ACC112 (cell line): ENCODE measurements around the gene KIZ.
A peak's percentile ranks its signal among the peaks of the same experiment; 100 is the strongest.

ENCODE experiments used
- H2AFZ ChIP-seq: fragments of 200-600 bp; sonication (generic); one replicate; pipeline ENCODE4 v1.6.0; 2017; ENCODE audit warnings: antibody characterized with exemption, low read length; ENCODE audit not compliant: unreplicated experiment
- H3K27ac ChIP-seq: fragments of 200-600 bp; sonication (generic); 2 replicates; pipeline ENCODE4 v1.5.1; 2014; ENCODE audit warnings: low read depth, mild to moderate bottlenecking, antibody characterized with exemption, low read length, moderate library complexity
- H3K27me3 ChIP-seq: fragments of 200-600 bp; sonication (generic); 2 replicates; pipeline ENCODE4 v1.6.1; 2014; ENCODE audit warnings: mild to moderate bottlenecking, antibody characterized with exemption, low read length, moderate library complexity, mixed read lengths; ENCODE audit not compliant: insufficient read depth
- H3K36me3 ChIP-seq: fragments of 200-600 bp; sonication (generic); 2 replicates; pipeline ENCODE4 v1.6.1; 2016; ENCODE audit warnings: mild to moderate bottlenecking, antibody characterized with exemption, low read length, moderate library complexity, mixed read lengths; ENCODE audit not compliant: insufficient read depth
- H3K4me1 ChIP-seq: fragments of 200-600 bp; sonication (generic); one replicate; pipeline ENCODE4 v1.6.1; 2016; ENCODE audit warnings: low read length, mixed read lengths; ENCODE audit not compliant: insufficient read depth, unreplicated experiment, control insufficient read depth
- H3K4me3 ChIP-seq: fragments of 200-600 bp; sonication (generic); 2 replicates; pipeline ENCODE4 v1.5.1; 2014; ENCODE audit warnings: mild to moderate bottlenecking, low read depth, low read length
- H3K79me2 ChIP-seq: fragments of 200-600 bp; sonication (generic); one replicate; pipeline ENCODE4 v1.6.0; 2016; ENCODE audit warnings: low read length; ENCODE audit not compliant: control insufficient read depth, unreplicated experiment, insufficient read depth

KIZ gene

GRCh38 chr20:21179757-21180156 is 53.9 kb downstream of the KIZ start:
- H3K27me3 ChIP-seq = no peaks in the 10 kb centered on the region
- peaks cover 18% of the 10 kb centered on the region for H3K4me1 ChIP-seq
- no peaks in the 10 kb centered on the region for H3K36me3 ChIP-seq
- H3K27ac ChIP-seq = 0 out of 2 replicates have a peak overlapping the region, but pooled peaks have one; percentile 0
- H3K79me2 ChIP-seq = no peaks in the 10 kb centered on the region
- H3K4me3 ChIP-seq = no peak overlapping the region
- no peak overlapping the region for H2AFZ ChIP-seq

- Histone ChIP-seq H3K4me1 (peaks cover 18% of the 10 kb centered on the region), H2AFZ (no peak overlapping the region), H3K27me3 (no peaks in the 10 kb centered on the region), H3K27ac (no peak overlapping the region), H3K36me3 (no peaks in the 10 kb centered on the region), H3K4me3 (no peak overlapping the region), H3K79me2 (no peaks in the 10 kb centered on the region)
Observed at GRCh38 chr20:21180248-21180647, 54.4 kb downstream of the KIZ start.

- Histone ChIP-seq H3K4me3 (no peak overlapping the region), H3K27ac (no peak overlapping the region), H3K36me3 (no peaks in the 10 kb centered on the region), H3K4me1 (peaks cover 18% of the 10 kb centered on the region), H2AFZ (no peak overlapping the region), H3K79me2 (no peaks in the 10 kb centered on the region), H3K27me3 (no peaks in the 10 kb centered on the region)
Observed at GRCh38 chr20:21181028-21181427, 55.1 kb downstream of the KIZ start.

- Histone ChIP-seq H3K27me3 (no peaks in the 10 kb centered on the region), H3K79me2 (no peaks in the 10 kb centered on the region), H3K27ac (peak overlapping the region; percentile 72), H3K4me3 (no peak overlapping the region), H3K4me1 (peaks cover 18% of the 10 kb centered on the region), H2AFZ (no peak overlapping the region), H3K36me3 (no peaks in the 10 kb centered on the region)
Observed at GRCh38 chr20:21182832-21183563, 57.1 kb downstream of the KIZ start.

- Histone ChIP-seq H3K4me3 (no peak overlapping the region), H3K79me2 (no peaks in the 10 kb centered on the region), H3K27me3 (no peaks in the 10 kb centered on the region), H3K4me1 (peaks cover 18% of the 10 kb centered on the region), H3K27ac (peak overlapping the region; percentile 72), H2AFZ (no peak overlapping the region), H3K36me3 (no peaks in the 10 kb centered on the region)
Observed at GRCh38 chr20:21183722-21184121, 57.8 kb downstream of the KIZ start.

- H3K79me2 ChIP-seq = no peaks in the 10 kb centered on the region
- peaks cover 18% of the 10 kb centered on the region for H3K4me1 ChIP-seq
- H3K36me3 ChIP-seq = no peaks in the 10 kb centered on the region
- no peak overlapping the region for H3K4me3 ChIP-seq
- no peak overlapping the region for H3K27ac ChIP-seq
- no peaks in the 10 kb centered on the region for H3K27me3 ChIP-seq
- H2AFZ ChIP-seq = no peak overlapping the region
Observed at GRCh38 chr20:21184819-21185218, 58.9 kb downstream of the KIZ start.

GRCh38 chr20:21185849-21186248 is 60.0 kb downstream of the KIZ start:
- no peaks in the 10 kb centered on the region for H3K36me3 ChIP-seq
- peaks cover 18% of the 10 kb centered on the region for H3K4me1 ChIP-seq
- no peaks in the 10 kb centered on the region for H3K79me2 ChIP-seq
- H2AFZ ChIP-seq = no peak overlapping the region
- no peak overlapping the region for H3K27ac ChIP-seq
- H3K4me3 ChIP-seq = no peak overlapping the region
- H3K27me3 ChIP-seq = no peaks in the 10 kb centered on the region

- Histone ChIP-seq H3K27ac (no peak overlapping the region), H3K36me3 (no peaks in the 10 kb centered on the region), H3K4me3 (no peak overlapping the region), H3K4me1 (no peaks in the 10 kb centered on the region), H2AFZ (no peak overlapping the region), H3K79me2 (no peaks in the 10 kb centered on the region), H3K27me3 (no peaks in the 10 kb centered on the region)
Observed at GRCh38 chr20:21189761-21190523, 64.1 kb downstream of the KIZ start.

- no peaks in the 10 kb centered on the region for H3K36me3 ChIP-seq
- H3K4me3 ChIP-seq = no peak overlapping the region
- H3K79me2 ChIP-seq = no peaks in the 10 kb centered on the region
- no peak overlapping the region for H3K27ac ChIP-seq
- H3K27me3 ChIP-seq = no peaks in the 10 kb centered on the region
- H3K4me1 ChIP-seq = no peaks in the 10 kb centered on the region
- H2AFZ ChIP-seq = no peak overlapping the region
Observed at GRCh38 chr20:21190869-21191268, 65.0 kb downstream of the KIZ start.

- Histone ChIP-seq H2AFZ (no peak overlapping the region), H3K4me3 (no peak overlapping the region), H3K79me2 (no peaks in the 10 kb centered on the region), H3K4me1 (no peaks in the 10 kb centered on the region), H3K27me3 (no peaks in the 10 kb centered on the region), H3K27ac (no peak overlapping the region), H3K36me3 (no peaks in the 10 kb centered on the region)
Observed at GRCh38 chr20:21191839-21192238, 66.0 kb downstream of the KIZ start.

GRCh38 chr20:21202259-21202658 is 76.4 kb downstream of the KIZ start:
- Histone ChIP-seq H3K79me2 (no peaks in the 10 kb centered on the region), H3K27ac (no peak overlapping the region), H2AFZ (no peak overlapping the region), H3K36me3 (no peaks in the 10 kb centered on the region), H3K4me1 (no peaks in the 10 kb centered on the region), H3K4me3 (no peak overlapping the region), H3K27me3 (no peaks in the 10 kb centered on the region)
